ENCODE data around the gene C2CD4C.

DNA sequence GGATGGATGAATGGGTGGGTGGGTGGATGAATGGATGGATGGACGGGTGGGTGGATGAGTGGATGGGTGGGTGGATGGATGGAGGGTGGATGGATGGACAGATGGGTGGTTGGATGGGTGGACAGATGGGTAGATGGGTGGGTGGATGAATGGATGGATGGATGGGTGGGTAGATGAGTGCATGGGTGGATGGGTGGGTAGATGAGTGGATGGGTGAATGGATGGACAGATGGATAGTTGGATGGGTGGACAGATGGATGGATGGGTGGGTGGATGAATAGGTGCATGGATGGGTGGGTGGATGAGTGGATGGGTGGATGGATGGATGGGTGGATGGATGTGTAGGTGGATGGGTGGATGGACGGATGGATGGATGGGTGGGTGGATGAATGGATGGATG, 34.1 kb upstream of the C2CD4C start:
- TF ChIP-seq SUZ12 (IDR thresholded peaks at IDR 0.05; ENCODE audit: extremely low read depth, insufficient read depth, insufficient read length) (no peak), ZNF274 (IDR thresholded peaks at IDR 0.05; ENCODE audit: low read depth, low read length) (no peak)
